HG03432 (cell line): ENCODE measurements around the gene IQCN.
A peak's percentile ranks its signal among the peaks of the same experiment; 100 is the strongest.

Source experiments
- ATAC-seq: cut with Tn5 transposase; IDR thresholded peaks from one replicate; pipeline ENCODE4 v1.9.1; 2021; ENCODE audit warnings: mild to moderate bottlenecking, moderate library complexity; ENCODE audit not compliant: unreplicated experiment

The IQCN gene, protein sequence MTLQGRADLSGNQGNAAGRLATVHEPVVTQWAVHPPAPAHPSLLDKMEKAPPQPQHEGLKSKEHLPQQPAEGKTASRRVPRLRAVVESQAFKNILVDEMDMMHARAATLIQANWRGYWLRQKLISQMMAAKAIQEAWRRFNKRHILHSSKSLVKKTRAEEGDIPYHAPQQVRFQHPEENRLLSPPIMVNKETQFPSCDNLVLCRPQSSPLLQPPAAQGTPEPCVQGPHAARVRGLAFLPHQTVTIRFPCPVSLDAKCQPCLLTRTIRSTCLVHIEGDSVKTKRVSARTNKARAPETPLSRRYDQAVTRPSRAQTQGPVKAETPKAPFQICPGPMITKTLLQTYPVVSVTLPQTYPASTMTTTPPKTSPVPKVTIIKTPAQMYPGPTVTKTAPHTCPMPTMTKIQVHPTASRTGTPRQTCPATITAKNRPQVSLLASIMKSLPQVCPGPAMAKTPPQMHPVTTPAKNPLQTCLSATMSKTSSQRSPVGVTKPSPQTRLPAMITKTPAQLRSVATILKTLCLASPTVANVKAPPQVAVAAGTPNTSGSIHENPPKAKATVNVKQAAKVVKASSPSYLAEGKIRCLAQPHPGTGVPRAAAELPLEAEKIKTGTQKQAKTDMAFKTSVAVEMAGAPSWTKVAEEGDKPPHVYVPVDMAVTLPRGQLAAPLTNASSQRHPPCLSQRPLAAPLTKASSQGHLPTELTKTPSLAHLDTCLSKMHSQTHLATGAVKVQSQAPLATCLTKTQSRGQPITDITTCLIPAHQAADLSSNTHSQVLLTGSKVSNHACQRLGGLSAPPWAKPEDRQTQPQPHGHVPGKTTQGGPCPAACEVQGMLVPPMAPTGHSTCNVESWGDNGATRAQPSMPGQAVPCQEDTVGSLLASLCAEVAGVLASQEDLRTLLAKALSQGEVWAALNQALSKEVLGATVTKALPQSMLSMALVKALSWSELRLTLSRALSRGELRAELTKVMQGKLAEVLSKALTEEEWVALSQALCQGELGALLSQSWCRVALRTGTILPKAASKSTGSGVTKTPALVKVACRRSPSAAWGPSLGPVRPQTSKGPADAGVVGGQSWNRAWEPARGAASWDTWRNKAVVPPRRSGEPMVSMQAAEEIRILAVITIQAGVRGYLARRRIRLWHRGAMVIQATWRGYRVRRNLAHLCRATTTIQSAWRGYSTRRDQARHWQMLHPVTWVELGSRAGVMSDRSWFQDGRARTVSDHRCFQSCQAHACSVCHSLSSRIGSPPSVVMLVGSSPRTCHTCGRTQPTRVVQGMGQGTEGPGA (N-terminal part only)

DNA sequence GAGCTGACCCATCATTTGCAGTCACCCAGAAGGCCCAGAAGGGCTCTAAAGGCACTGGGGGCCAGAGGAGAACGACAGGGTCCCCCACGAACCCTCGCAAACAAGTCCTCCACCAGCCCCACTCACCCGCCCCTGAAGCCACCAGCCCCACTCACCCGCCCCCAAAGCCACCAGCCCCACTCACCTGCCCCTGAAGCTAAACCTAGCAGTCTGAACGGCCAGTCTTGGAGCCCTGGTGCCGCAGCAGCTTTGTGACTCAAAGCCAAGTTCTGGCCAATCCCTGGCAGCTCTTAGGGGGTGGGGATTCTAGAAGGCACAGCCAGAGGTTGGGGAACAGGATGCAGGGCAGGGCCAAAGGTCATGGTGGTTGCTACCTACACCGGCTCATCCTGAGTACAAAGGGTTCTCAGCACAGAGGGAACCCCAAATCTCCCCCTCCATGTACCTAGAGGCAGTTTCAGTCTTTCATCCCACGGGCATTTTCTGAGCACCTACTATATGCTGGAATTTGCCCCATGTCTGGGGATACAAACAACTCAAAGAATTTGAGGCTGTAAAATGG is at the start of gene IQCN:
TSS of gene IQCN (minus strand) at position 234 of the 562 bp plus-strand sequence. CDS start 4,974 bp downstream, outside the sequence.
- no peak for ATAC-seq

DNA sequence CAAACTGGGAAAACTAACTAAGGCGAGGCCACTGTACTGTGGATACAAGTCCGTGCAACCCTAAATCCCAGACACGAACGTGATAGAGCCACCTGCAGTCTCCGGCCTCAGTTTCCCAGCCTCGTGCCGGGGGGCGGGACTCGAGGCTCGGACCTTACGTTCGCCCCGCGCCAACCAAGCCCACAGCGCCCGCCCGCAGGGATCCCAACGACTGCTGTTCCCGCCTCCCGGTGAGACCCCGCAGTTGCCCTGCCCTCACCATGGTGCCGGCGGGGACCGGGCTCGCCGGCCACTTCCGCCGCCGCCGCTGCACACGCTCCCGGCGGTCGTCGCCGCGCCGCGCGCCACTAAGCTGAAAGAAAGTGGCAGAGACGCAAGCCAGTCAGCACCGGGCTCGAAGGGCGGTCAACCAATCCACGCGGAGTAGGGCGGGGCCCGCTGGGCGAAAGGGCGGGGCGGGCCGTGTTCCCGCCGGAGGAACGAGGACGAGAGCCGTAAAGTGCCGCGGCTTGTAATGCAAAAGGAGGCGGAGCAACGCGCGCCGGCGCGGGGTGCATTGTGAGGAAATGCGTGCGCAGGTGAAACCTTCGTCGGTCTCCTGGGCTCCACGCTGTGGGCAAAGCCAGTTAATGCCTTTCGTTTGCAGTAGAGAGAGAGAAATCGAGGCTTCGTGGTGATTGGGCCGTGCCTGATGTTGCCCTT is 48.7 kb upstream of the IQCN start, which contains the start of gene LSM4:
TSS of gene LSM4 (minus strand) at position 318 of the 702 bp plus-strand sequence. CDS start at position 262, 56 bp downstream.
- peak; percentile 94 for ATAC-seq

DNA sequence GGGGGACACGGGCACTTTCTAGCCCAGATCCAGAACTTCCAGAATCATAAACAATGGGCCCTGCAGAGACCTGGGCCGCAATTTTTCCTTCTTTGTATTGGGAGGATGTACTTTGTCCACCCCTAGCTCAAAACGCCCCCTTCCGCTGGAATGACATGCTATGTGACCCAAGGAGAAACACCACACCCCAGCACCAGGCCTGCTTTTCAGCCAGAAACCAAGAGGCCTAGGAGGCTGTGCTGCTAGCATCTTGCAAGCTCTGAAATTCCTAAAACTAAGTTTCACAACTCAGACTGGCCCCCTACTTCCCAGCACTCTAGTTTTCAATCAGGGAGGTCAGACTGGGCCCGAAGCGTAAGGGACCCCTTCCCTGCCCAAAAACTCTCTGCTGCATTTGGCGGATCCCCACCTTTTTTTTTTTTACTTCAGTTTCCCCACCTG is 48.1 kb upstream of the IQCN start:
- peak; percentile 7 for ATAC-seq

GRCh38 chr19:18321734-18322102 is 47.5 kb upstream of the IQCN start:
- no peak for ATAC-seq

DNA sequence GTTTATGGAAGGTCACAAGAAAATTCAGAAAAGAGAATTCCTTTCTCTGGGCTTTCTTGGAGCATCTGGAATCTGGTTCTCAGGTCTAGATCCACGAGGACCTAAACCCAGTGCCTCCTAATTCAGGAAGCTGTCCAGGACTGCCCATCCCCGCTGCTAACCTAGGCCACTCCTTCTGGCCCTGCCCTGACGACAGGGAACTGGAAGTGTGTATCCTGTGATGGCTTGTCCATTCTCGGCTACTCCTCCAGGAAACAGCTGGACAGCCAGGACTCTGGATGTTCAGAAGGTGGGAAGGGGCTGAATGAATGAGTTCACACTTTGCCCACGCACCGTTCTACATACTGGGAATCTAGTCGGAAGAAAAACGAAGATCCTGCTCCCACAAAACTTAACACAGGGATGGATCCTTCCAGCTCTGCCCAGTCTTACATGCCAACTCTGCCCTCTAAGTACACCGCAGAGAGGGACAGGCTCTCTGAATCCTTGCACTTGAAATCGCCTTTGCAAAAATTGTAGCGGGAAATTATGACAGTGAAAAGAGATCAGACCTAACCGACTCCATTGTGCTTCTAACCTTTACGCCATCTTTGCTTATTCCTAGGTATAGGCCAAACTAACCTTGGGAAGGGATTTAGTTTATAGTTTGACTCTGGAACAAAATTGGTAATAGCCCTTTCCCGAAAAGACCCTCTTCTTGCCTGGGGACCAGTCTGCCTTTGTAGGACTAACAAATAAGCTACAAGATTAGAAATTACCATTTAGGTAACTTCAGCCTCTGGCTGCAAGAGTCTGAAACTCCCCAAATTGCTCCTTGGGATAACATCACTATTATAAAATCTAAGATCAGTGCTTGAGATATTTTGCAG is 46.8 kb upstream of the IQCN start:
- no peak for ATAC-seq

GRCh38 chr19:18319591-18320135 is 45.4 kb upstream of the IQCN start:
- ATAC-seq = no peak

DNA sequence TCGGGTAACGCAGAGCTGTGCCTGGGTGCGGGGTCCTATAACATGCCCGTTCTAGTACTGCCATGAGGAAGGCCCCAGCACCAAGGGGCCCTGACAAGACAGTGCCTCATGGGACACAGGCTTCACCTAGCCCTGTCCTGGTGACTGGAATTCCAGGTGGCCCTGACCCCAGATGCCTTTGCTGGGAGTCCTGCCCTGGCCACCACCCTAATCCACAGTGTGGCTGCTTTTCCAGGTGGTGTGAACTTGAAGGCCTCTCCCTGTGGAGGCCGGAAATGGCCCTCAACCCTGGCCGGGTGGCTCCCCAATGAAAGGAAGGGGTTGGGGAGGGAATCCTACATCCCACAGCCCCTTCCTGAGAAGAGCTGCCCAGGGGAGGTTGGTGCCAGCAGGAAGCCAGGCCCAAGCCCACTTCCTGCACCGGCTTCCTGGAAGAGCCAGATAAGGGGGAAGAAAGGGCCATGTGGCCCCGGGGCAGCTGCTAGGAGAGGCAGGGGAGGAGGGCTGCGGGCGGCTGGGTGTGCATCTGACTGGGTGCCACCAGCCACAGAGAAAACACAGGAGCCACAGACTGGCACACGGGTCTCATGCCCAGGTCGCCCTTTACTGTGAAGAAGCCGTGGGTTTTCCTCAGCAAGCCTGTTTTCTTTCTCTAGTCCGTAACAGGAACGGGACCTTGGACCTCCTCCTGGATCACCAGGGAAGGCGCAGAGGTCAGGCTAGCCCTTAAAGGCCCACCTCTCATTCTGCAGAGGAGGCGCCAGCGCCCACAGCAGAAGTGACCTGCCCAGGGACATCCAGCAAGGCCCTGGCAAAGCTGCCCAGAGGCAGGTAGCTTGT is 43.9 kb upstream of the IQCN start:
- ATAC-seq = no peak

DNA sequence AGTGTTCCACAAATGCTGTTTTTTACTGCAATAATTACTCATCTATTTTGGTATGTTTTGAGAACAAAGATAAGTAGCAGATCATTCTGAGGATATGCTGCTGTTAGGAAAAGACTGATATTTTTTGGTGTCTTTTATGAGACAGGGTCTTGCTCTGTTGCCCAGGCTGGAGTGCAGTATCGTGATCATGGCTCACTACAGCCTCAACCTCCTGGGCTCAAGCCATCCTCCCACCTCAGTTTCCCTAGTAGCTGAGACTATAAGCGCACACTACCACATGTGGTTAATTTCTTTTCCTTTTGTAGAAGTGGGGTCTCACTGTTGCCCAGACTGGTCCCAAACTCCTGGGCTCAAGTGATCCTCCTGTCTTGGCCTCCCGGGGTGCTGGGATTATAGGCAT is 39.1 kb upstream of the IQCN start:
- ATAC-seq = no peak

DNA sequence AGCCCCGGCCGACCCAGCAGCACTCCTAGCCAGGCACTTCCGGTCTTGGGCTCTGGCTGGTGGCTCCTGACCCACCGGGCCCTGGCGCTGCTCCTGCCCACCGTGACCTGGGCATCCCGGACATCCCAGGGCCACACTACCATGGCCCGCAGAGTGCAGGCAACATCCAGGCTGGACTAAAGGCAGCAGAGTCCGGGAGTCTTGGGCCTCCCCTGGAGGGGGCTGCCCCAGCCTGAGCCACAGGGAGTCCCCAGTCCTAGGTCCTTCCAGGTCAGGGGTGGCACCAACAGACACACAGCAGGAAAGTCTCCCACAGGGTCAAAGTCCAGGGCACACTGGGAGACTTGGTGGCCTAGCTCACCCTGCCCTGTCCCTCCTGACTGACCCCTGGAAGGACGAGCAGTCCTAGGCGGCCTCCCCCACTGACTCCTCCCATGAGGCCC is 37.9 kb upstream of the IQCN start:
- ATAC-seq = no peak

GRCh38 chr19:18311502-18312091 is 37.3 kb upstream of the IQCN start:
- ATAC-seq = no peak

GRCh38 chr19:18310966-18311365 is 36.7 kb upstream of the IQCN start:
- ATAC-seq = no peak

GRCh38 chr19:18310118-18310909 is 36.1 kb upstream of the IQCN start:
- no peak for ATAC-seq

- ATAC-seq = no peak
These were observed 35.3 kb upstream of the IQCN start for GRCh38 chr19:18309525-18310064.

- no peak for ATAC-seq
These were observed 34.7 kb upstream of the IQCN start for GRCh38 chr19:18308948-18309325.

- ATAC-seq = no peak
These were observed 34.0 kb upstream of the IQCN start for GRCh38 chr19:18308051-18308947.
